A549 (cell line): Measurements from ENCODE around the gene OPHN1. TPM values are rescaled to one million over a fixed set of nuclear protein-coding genes. Genes with fewer than 3 reads are reported as not detected.

Source experiments
- ATAC-seq, 2 experiments: fragments of 200-7000 bp in 1 of 2; fragments of >200 bp in 1 of 2; cut with Nextera tagmentation in 1 of 2; cut with Tn5 transposase in 1 of 2; 3 replicates each; pipeline versions ENCODE4 v1.8.0 to v1.9.1; 2018 to 2020; ENCODE audit warnings: mild to moderate bottlenecking in 1 of 2, moderate library complexity in 1 of 2
- CTCF ChIA-PET: fragments of 300-600 bp; sonication (Branson Sonifier 250); formaldehyde crosslinking; extraction: SDS; loops from one replicate; lab custom pipeline; 2021; ENCODE audit warnings: antibody characterized with exemption, inconsistent platforms; lab: Yijun Ruan, JAX
- POLR2A ChIA-PET: fragments of 350-600 bp; formaldehyde crosslinking; extraction: SDS; loops from one replicate; lab custom pipeline; 2021; ENCODE audit warnings: antibody characterized with exemption, inconsistent platforms; lab: Yijun Ruan, JAX
- DNase-seq, 2 experiments: peaks; one replicate each; pipeline versions ENCODE4 v3.0.0 to v3.0.0-alpha.2; 2011 to 2016; ENCODE audit warnings: low read depth in 1 of 2, low spot score in 1 of 2
- FAIRE-seq: peaks from 2 replicates; lab custom pipeline; 2011; peaks lifted over from hg19 to GRCh38; lab: Jason Lieb, UNC
- H3K27ac ChIP-seq, 2 experiments: fragments of >200 bp; sonication (Bioruptor Twin); formaldehyde crosslinking; 3 replicates each; pipeline ENCODE4 v1.5.1; 2016 to 2017
- H3K4me1 ChIP-seq: fragments of >200 bp; sonication (Bioruptor Twin); formaldehyde crosslinking; 3 replicates; pipeline ENCODE4 v1.6.1; 2016
- H3K4me2 ChIP-seq: fragments of >200 bp; sonication (Bioruptor Twin); formaldehyde crosslinking; 3 replicates; pipeline ENCODE4 v1.6.1; 2016
- H3K4me3 ChIP-seq: fragments of >200 bp; sonication (Bioruptor Twin); formaldehyde crosslinking; 3 replicates; pipeline ENCODE4 v1.5.1; 2016
- H3K9me3 ChIP-seq: fragments of >200 bp; sonication (Bioruptor Twin); formaldehyde crosslinking; 3 replicates; pipeline ENCODE4 v1.6.1; 2016
- CBX2 ChIP-seq: fragments of 200-600 bp; sonication (generic); IDR thresholded peaks from 2 replicates; pipeline ENCODE4 v1.6.1; 2016; ENCODE audit warnings: low read depth, mild to moderate bottlenecking, borderline replicate concordance
- CBX8 ChIP-seq: fragments of 200-600 bp; sonication (generic); IDR thresholded peaks from 2 replicates; pipeline ENCODE4 v1.6.1; 2016
- CEBPB ChIP-seq, 2 experiments: fragments of >200 bp in 1 of 2; sonication (Bioruptor Twin) in 1 of 2; formaldehyde crosslinking in 1 of 2; IDR thresholded peaks; 2 replicates each; pipeline ENCODE4 v1.6.1; 2012 to 2016
- CHD4 ChIP-seq: fragments of 200-600 bp; sonication (generic); IDR thresholded peaks from 2 replicates; pipeline ENCODE4 v1.6.1; 2016; ENCODE audit warnings: antibody characterized with exemption, mild to moderate bottlenecking, borderline replicate concordance
- EHF ChIP-seq: fragments of 250-450 bp; sonication (Bioruptor Pico); IDR thresholded peaks from 2 replicates; pipeline ENCODE4 v1.5.0; 2020; ENCODE audit warnings: mild to moderate bottlenecking
- EHMT2 ChIP-seq: fragments of 200-600 bp; sonication (generic); IDR thresholded peaks from 2 replicates; pipeline ENCODE4 v1.6.1; 2016; ENCODE audit warnings: antibody characterized with exemption, low read depth, mild to moderate bottlenecking, moderate library complexity
- EP300 ChIP-seq, 2 experiments: fragments of >200 bp; sonication (Bioruptor Twin); formaldehyde crosslinking; IDR thresholded peaks; 2 replicates in 1 of 2; 3 replicates in 1 of 2; pipeline ENCODE4 v1.6.1; 2016 to 2017
- FOSB ChIP-seq: fragments of 250-450 bp; sonication (Bioruptor Pico); IDR thresholded peaks from 2 replicates; pipeline ENCODE4 v1.5.0; 2020; ENCODE audit warnings: mild to moderate bottlenecking, moderate library complexity
- FOSL2 ChIP-seq, 2 experiments: fragments of 450-650 bp in 1 of 2; fragments of >200 bp in 1 of 2; sonication (Bioruptor Twin) in 1 of 2; formaldehyde crosslinking; IDR thresholded peaks; 2 replicates each; pipeline versions ENCODE4 v1.5.0 to v1.6.1; 2016 to 2020; ENCODE audit warnings: mild to moderate bottlenecking in 1 of 2, moderate library complexity in 1 of 2
- FOXS1 ChIP-seq: fragments of 250-450 bp; sonication (Bioruptor Pico); IDR thresholded peaks from 2 replicates; pipeline ENCODE4 v1.5.0; 2020; ENCODE audit warnings: mild to moderate bottlenecking, moderate library complexity
- HEYL ChIP-seq: fragments of 250-450 bp; sonication (Bioruptor Pico); IDR thresholded peaks from 2 replicates; pipeline ENCODE4 v1.8.0; 2021; ENCODE audit warnings: mild to moderate bottlenecking, moderate library complexity
- HOXA7 ChIP-seq: fragments of 250-450 bp; sonication (Bioruptor Pico); IDR thresholded peaks from 2 replicates; pipeline ENCODE4 v1.5.0; 2020; ENCODE audit warnings: mild to moderate bottlenecking, moderate library complexity
- JUN ChIP-seq, 2 experiments: fragments of >200 bp; sonication (Bioruptor Twin); formaldehyde crosslinking; IDR thresholded peaks; 2 replicates in 1 of 2; 3 replicates in 1 of 2; pipeline ENCODE4 v1.6.1; 2016 to 2017
- KDM1A ChIP-seq: fragments of 200-600 bp; sonication (generic); IDR thresholded peaks from 2 replicates; pipeline ENCODE4 v1.6.1; 2016; ENCODE audit warnings: low read depth, mild to moderate bottlenecking
- MYC ChIP-seq: IDR thresholded peaks from 2 replicates; pipeline ENCODE4 v1.6.1; 2012; ENCODE audit warnings: mild to moderate bottlenecking, inconsistent platforms, low read length, improper control_type of control experiment, borderline replicate concordance
- NFE2L2 ChIP-seq: fragments of 150-350 bp; conservative IDR thresholded peaks from 2 replicates; pipeline ENCODE4 v1.6.1; 2014; ENCODE audit warnings: low read length
- NPAS2 ChIP-seq: fragments of 250-450 bp; sonication (Bioruptor Pico); IDR thresholded peaks from 2 replicates; pipeline ENCODE4 v1.8.0; 2022; ENCODE audit warnings: mild to moderate bottlenecking, moderate library complexity, borderline replicate concordance
- NR3C1 ChIP-seq: fragments of >200 bp; sonication (Bioruptor Twin); formaldehyde crosslinking; IDR thresholded peaks from 3 replicates; pipeline ENCODE4 v1.6.1; 2017
- POLR2A ChIP-seq: IDR thresholded peaks from 2 replicates; pipeline ENCODE4 v1.6.1; 2012; ENCODE audit warnings: mild to moderate bottlenecking, low read length
- RFX5 ChIP-seq: fragments of 450-650 bp; IDR thresholded peaks from 2 replicates; pipeline ENCODE4 v1.7.1; 2014; ENCODE audit warnings: antibody characterized with exemption, mild to moderate bottlenecking, moderate library complexity
- ZFP36 ChIP-seq: fragments of 450-650 bp; IDR thresholded peaks from 2 replicates; pipeline ENCODE4 v1.6.1; 2014; ENCODE audit warnings: borderline replicate concordance; ENCODE audit not compliant: partially characterized antibody
- ZNF302 ChIP-seq: fragments of 250-450 bp; sonication (Bioruptor Pico); IDR thresholded peaks from 2 replicates; pipeline ENCODE4 v1.9.0; 2021; ENCODE audit warnings: inconsistent platforms, mild to moderate bottlenecking, moderate library complexity
- WGBS: methylation state at CpG from one replicate; pipeline ENCODE4 v1.1.6; 2017; ENCODE audit errors: missing lambda C conversion rate; 5-methylcytosine and 5-hydroxymethylcytosine counted together
- polyA plus RNA-seq, 4 experiments: library from polyadenylated mRNA; depleted of rRNA in 3 of 4; stranded (reverse); fragments of >200 nt; fragmentation: RNase III in 1 of 4; extraction: RNeasy Plus Mini Kit Qiagen cat#74134 plus additional on column Dnase treatment in 1 of 4; gene quantifications; 2 replicates in 3 of 4; 3 replicates in 1 of 4; pipeline ENCODE4 v1.2.3, GENCODE V29; 2011 to 2017
- TF ChIP-seq, protein P1 (sequence below): IDR thresholded peaks from 2 replicates; pipeline ENCODE4 v1.6.1; 2012
- TF ChIP-seq, protein P2 (sequence below): fragments of >200 bp; sonication (Bioruptor Twin); formaldehyde crosslinking; IDR thresholded peaks from 2 replicates; pipeline ENCODE4 v1.6.1; 2016
- TF ChIP-seq, protein P3 (sequence below): fragments of 150-350 bp; IDR thresholded peaks from 2 replicates; pipeline ENCODE4 v1.6.1; 2014; ENCODE audit warnings: low read depth, mild to moderate bottlenecking, low read length
- TF ChIP-seq, protein P4 (sequence below): IDR thresholded peaks from 2 replicates; pipeline ENCODE4 v1.6.1; 2012
- TF ChIP-seq, protein P5 (sequence below): fragments of >200 bp; sonication (Bioruptor Twin); formaldehyde crosslinking; IDR thresholded peaks from 3 replicates; pipeline ENCODE4 v1.6.1; 2016

Gene OPHN1
- polyA plus RNA-seq, 2 of the 4 experiments (the other 2 are of a cell fraction) = 2.0 to 5.7 TPM

DNA sequence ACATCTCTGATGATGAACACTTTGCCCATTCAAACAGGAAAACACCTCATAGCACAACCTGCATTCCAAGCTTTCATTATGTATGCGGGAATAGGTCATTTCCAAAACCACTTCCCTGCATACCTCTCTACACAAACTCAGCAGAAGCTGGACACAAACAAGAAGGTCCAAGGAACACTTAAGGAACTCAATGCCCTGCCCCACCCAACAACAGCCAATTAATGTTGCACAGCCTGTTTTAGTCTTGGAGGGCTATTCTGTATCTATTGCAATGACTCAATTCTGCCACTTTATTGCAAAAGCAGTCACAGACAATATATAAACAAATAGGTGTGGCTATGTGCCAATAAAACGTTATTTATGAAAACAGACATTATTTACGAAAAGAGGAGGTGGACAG, 16.7 kb downstream of the OPHN1 start:
- ATAC-seq (no peak), FAIRE-seq (no peak), DNase-seq (peak in 1 of 2 experiments; percentile 15)
- H3K27ac ChIP-seq = no peak overlapping the region
- no peaks in the 10 kb centered on the region for H3K9me3 ChIP-seq
- WGBS = 45% methylated on average over 3 of the region's 3 CpGs
- no peak overlapping the region; the same call in 2 of the 3 replicates for H3K4me2 ChIP-seq
- H3K4me1 ChIP-seq = peaks cover 8% of the 10 kb centered on the region; the same call in 2 of the 3 replicates
- no peak overlapping the region for H3K4me3 ChIP-seq
- CTCF ChIA-PET = no interaction called here
- TF ChIP-seq CEBPB (IDR thresholded peaks at IDR 0.05) (peak in 1 of 2 experiments; percentile 42; a peak in 3 of 4 replicates), MYC (no peak)
- TF ChIP-seq, all 56 proteins: peak for 1
- POLR2A ChIA-PET = no interaction called here

DNA sequence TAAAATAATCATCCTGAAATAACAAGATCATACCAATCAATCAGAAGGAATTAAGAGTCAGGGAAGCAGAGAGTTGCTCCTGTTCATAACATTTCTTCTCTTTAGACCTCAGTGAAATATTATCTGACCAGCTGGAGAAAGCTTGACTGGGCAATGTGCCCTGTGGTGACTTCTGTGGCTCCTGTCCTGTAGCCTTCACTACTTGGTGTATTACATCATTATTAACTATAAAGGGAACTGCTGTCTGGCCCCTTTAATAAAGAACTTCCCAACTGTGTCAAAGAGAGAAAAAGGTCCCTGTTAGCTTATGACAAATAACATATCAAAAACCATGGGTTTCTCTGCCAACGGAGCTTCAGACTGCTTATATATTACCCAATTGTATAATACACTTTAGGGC, 18.0 kb downstream of the OPHN1 start:
- WGBS = 89% methylated on average over 1 of the region's 1 CpG
- Histone ChIP-seq H3K4me2 (no peak overlapping the region), H3K4me3 (no peak overlapping the region), H3K4me1 (peaks cover 8% of the 10 kb centered on the region; the same call in 2 of the 3 replicates), H3K9me3 (no peaks in the 10 kb centered on the region), H3K27ac (no peak overlapping the region)
- ATAC-seq = no peak
- CTCF ChIA-PET = no interaction called here
- DNase-seq = no peak
- POLR2A ChIA-PET = no interaction called here
- FAIRE-seq = no peak
- no peak for TF ChIP-seq POLR2A
- TF ChIP-seq EHF (CRISPR knock-in tag) = no peak
- TF ChIP-seq ZFP36 = no peak

DNA sequence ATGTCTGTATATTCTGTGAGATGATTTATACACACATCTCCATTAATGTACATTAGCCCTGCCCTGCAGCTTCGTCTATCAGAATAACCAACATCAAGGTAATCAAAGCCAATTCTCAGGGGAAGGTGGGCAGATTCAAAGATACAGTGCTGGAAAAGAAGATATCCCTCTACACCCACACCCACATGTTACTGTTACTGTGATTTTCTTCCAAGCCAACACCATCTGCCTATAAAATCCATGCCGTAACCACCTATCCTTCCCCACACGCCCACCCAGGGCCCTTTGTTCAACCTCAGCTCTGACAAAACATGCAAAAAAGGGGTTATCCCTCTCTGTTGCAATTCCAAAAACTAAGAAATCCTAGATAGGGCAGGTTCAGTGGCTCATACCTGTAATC, 20.0 kb downstream of the OPHN1 start:
- H3K4me3 ChIP-seq = no peak overlapping the region
- no peaks in the 10 kb centered on the region for H3K9me3 ChIP-seq
- POLR2A ChIA-PET = no interaction called here
- CTCF ChIA-PET = interaction anchor here (0.5 kb wide), 1 partner anchor 79 kb away, joined by 4 read pairs; no protein-coding TSS in a partner anchor
- TF ChIP-seq CHD4 (no peak), EP300 (IDR thresholded peaks at IDR 0.05) (no peak), NR3C1 (no peak), FOSB (CRISPR knock-in tag) (no peak), JUN (IDR thresholded peaks at IDR 0.05) (no peak), POLR2A (no peak), MYC (no peak), CBX8 (no peak), HOXA7 (no peak), KDM1A (no peak), ZFP36 (no peak), NFE2L2 (no peak), ZNF302 (CRISPR knock-in tag) (no peak), HEYL (CRISPR knock-in tag) (no peak)
- TF ChIP-seq, protein P1, sequence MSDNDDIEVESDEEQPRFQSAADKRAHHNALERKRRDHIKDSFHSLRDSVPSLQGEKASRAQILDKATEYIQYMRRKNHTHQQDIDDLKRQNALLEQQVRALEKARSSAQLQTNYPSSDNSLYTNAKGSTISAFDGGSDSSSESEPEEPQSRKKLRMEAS = no peak
- TF ChIP-seq, protein P2, sequence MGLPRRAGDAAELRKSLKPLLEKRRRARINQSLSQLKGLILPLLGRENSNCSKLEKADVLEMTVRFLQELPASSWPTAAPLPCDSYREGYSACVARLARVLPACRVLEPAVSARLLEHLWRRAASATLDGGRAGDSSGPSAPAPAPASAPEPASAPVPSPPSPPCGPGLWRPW = no peak
- TF ChIP-seq, protein P3, sequence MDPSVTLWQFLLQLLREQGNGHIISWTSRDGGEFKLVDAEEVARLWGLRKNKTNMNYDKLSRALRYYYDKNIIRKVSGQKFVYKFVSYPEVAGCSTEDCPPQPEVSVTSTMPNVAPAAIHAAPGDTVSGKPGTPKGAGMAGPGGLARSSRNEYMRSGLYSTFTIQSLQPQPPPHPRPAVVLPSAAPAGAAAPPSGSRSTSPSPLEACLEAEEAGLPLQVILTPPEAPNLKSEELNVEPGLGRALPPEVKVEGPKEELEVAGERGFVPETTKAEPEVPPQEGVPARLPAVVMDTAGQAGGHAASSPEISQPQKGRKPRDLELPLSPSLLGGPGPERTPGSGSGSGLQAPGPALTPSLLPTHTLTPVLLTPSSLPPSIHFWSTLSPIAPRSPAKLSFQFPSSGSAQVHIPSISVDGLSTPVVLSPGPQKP = no peak
- ATAC-seq (no peak), DNase-seq (no peak), FAIRE-seq (no peak)
- WGBS = 92% methylated on average over 3 of the region's 3 CpGs
- H3K27ac ChIP-seq = no peak overlapping the region
- H3K4me2 ChIP-seq = no peak overlapping the region
- H3K4me1 ChIP-seq = peaks cover 8% of the 10 kb centered on the region; the same call in 2 of the 3 replicates

DNA sequence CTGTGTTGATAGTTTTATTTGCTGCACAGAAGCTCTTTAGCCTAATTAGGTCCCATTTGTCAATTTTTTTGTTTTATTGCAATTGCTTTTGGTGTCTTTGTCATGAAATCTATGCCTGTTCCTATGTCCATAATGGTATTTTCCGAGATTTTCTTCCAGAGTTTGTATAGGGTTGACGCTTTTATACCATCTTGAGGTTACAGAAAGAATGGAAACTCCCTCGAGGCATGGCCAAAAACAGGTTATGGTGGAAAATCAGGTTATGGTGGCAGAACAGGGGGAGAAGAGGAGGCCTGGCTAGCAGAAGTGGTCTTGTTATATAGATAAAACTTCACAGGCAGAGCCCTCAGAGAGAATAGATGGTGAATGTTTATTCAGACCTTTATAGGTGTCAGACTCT, 21.6 kb downstream of the OPHN1 start:
- ATAC-seq (no peak), DNase-seq (no peak), FAIRE-seq (peak; percentile 51)
- H3K4me2 ChIP-seq = no peak overlapping the region
- H3K27ac ChIP-seq = no peak overlapping the region
- H3K9me3 ChIP-seq = no peaks in the 10 kb centered on the region
- POLR2A ChIA-PET = no interaction called here
- CTCF ChIA-PET = no interaction called here
- H3K4me3 ChIP-seq = no peak overlapping the region
- H3K4me1 ChIP-seq = peaks cover 7% of the 10 kb centered on the region; the same call in 2 of the 3 replicates
- WGBS = 83% methylated on average over 3 of the region's 3 CpGs
- TF ChIP-seq JUN (IDR thresholded peaks at IDR 0.05) (no peak), POLR2A (no peak), FOSL2 (IDR thresholded peaks at IDR 0.05) (no peak), FOSL2 (CRISPR knock-in tag; IDR thresholded peaks at IDR 0.05) (no peak), EHMT2 (no peak), EP300 (IDR thresholded peaks at IDR 0.05) (no peak), RFX5 (no peak), NFE2L2 (no peak), CBX2 (no peak), NPAS2 (CRISPR knock-in tag) (no peak), FOXS1 (CRISPR knock-in tag) (no peak)
- TF ChIP-seq, protein P1 = no peak
- TF ChIP-seq, protein P4, sequence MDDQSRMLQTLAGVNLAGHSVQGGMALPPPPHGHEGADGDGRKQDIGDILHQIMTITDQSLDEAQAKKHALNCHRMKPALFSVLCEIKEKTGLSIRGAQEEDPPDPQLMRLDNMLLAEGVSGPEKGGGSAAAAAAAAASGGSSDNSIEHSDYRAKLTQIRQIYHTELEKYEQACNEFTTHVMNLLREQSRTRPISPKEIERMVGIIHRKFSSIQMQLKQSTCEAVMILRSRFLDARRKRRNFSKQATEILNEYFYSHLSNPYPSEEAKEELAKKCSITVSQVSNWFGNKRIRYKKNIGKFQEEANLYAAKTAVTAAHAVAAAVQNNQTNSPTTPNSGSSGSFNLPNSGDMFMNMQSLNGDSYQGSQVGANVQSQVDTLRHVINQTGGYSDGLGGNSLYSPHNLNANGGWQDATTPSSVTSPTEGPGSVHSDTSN = no peak
- TF ChIP-seq, protein P5, sequence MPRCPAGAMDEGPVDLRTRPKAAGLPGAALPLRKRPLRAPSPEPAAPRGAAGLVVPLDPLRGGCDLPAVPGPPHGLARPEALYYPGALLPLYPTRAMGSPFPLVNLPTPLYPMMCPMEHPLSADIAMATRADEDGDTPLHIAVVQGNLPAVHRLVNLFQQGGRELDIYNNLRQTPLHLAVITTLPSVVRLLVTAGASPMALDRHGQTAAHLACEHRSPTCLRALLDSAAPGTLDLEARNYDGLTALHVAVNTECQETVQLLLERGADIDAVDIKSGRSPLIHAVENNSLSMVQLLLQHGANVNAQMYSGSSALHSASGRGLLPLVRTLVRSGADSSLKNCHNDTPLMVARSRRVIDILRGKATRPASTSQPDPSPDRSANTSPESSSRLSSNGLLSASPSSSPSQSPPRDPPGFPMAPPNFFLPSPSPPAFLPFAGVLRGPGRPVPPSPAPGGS = no peak
- TF ChIP-seq, protein P2 = no peak
